ENCODE data around the gene LAMP5.

LAMP5 gene, protein sequence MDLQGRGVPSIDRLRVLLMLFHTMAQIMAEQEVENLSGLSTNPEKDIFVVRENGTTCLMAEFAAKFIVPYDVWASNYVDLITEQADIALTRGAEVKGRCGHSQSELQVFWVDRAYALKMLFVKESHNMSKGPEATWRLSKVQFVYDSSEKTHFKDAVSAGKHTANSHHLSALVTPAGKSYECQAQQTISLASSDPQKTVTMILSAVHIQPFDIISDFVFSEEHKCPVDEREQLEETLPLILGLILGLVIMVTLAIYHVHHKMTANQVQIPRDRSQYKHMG

DNA sequence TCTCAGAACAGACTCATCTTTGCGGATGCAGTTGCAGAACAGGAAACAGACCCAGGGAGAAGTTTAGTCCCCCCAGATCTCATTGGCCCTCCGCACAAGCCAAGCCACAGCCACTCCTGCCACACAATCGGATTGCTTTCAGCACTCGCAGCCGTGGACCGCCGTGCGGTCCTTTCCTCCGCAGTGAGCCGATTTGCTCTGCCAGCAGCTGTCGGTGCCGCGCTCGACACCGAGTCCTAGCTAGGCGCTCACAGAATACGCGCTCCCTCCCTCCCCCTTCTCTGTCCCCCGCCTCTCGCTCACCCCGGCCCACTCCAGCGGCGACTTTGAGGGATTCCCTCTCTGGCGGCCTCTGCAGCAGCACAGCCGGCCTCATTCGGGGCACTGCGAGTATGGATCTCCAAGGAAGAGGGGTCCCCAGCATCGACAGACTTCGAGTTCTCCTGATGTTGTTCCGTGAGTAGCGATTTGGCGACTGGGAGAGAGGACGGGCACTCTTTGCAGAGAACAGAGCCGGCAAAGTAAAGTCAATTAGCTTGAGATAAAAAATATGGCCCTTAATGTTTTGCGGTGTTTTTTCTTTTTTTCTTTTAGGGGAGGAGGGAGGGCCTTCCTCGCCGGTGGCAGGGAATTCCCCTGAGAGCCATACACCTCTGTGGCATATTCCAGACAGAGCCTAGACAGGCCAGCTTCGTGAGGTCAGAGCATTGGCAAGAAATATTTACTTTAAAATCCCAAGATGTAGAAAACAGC is at the start of gene LAMP5:
LAMP5 (plus strand) TSS at position 130 of the 753 bp plus-strand sequence; CDS start at position 393, 263 bp downstream.
- DNase-seq: no peak

DNA sequence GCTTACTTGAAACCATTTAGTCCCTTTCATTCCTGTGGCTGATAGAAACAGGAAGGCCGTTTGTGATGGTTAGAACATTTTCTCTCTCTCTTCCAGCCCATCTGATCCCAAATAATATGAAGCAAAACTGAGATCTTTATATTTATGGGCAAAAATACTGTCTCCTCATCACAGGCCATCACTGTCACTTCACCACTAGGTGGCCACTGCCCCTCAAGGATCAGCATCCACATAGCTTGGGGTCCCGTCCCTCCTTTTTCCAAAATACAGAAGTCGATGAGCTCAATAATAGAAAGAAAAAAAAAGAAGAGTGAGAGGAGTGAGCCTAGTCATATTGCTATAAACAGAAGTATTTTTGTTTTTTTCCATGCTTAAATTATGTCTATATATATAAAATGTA is 46.4 kb upstream of the LAMP5 start:
- no peak for DNase-seq

DNA sequence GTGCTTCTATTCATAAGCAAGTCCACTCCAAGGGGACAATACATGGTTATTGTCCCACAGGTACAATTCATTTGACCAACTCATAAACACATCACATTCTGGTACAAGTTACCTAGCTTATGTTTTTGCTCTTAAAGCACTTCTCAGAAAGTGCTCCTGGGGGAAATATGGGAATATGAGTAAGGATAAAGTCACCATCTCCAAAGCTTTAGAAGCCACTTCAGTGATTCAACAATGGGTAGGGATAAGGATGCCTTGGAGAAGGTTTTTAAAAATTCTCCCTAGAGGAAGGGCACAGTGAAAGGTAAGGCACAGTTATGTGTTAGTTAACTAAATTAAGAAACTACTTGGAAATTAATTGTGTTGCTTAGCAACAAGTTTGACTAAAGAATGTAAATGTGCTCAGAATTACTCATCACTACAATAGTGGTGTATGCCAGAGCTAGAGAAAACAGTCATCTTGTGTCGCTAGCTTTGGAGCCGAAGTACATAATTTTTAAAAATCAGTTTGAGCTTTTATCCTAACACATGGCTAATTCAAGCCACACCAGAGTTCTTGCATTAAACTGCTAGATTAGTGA is 39.5 kb upstream of the LAMP5 start:
- no peak for DNase-seq

DNA sequence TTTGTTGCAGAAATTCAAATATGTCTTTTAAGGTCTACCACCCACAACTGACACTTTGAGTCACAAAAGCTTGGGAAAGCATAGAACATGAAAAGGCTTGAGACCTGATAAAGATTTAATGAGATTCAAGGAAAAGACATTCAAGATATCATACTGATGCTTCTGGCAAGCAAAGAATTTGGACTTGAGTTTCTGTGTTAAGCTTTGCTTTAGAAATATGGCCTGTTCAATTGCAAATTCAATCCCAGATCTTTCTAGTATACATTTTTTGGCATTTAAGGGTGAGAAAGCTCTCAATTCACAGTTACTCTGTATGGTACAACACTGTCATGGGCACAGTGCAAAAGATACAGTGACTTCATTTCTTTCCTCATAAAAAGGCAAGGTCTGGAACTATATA is 38.9 kb upstream of the LAMP5 start:
- DNase-seq: no peak

- DNase-seq: no peak
Observed at GRCh38 chr20:9476174-9476573, 38.2 kb upstream of the LAMP5 start.

DNA sequence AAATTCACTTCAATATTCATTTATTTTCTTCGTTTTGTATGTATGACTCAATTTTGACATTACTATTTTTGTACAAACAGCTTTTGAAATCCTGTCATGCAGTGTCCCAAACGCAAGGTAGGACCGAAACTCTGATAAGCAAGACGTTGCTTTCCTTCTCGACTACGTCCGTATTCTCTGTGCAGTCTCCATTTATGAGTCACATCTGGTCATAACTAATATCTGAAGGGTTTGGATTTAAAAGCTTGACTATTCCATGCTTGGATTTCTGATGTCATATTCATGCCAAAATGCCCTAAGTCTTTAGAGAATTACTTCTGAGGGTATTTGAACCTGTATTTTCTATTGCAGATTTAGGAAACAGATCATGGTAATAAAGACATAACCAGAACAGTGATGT is 37.8 kb upstream of the LAMP5 start:
- DNase-seq: no peak

DNA sequence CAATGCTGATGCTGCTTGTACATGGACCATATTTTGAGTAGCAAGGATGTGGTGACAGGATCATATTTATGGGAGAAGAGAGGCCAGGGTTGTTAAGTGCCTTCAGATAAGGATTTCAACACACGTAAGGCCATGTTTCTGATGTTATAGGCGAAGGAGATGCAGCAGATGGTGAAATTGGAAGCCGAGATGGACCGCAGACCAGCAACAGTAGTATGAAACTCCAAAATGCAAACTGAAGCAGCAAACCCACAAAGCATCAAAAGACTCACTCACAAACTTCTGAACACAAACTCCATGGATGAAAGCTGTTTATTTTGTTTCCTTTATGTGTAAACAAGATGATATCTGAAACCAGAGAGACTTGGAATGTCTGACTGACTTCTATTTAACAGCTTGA is 35.6 kb upstream of the LAMP5 start:
- DNase-seq: no peak

DNA sequence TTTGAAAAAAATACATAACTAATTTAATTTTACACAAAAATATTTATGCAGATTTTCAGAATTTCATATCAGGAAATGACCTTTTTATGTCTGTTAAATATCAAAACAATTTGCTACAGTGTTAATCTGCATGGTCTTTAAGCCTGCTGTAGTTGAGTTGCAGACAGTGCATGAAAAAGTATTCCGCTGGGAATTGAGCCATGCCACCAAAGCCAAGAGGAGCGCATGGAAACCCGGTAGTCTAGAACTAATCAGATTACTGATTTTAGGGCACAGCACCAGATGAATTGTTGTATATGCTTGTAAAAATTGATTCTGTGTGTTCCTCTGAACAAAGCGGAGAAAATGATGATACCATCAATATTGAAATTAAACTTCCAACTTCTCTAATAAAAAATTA is 34.3 kb upstream of the LAMP5 start:
- no peak for DNase-seq

DNA sequence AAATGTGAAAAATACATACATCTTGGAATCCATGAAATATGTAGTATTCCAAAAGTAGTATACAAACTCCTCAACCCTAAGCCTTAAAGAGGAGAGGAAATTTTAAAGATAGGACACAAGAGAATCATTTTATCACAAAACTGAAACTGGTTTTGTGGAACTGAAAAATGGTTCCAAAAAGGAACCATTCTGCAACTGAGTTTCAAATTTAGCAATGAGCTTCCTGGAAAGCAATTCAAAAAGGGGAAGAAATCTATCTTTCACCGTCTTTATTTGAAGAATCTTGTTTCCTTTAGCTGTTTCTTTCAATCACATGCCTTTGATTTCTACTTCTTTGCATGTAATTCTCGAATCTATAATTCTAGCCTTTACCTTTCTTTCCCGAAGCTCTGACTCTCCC is 32.2 kb upstream of the LAMP5 start:
- DNase-seq: no peak

DNA sequence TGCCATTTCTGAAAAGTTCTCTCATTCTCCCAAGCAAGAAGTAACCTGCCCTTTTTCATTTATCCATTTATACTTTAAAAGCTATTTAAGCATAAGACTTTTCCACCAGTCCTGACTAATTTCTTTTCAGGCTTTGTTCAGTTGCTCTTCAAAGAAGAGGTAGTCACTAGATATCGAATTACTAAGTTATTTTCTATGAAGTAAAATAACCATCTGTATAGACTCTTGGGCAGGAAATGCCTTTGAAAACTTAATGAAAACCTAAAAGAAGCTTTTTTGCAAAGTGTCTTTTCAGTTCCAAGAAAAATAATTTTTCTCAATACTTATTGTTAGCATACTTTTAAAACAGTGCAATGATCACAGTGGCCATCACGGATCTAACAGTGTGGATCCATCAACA is 31.3 kb upstream of the LAMP5 start:
- DNase-seq: no peak

- no peak for DNase-seq
Observed at GRCh38 chr20:9485614-9486340, 28.6 kb upstream of the LAMP5 start.

- no peak for DNase-seq
Observed at GRCh38 chr20:9487231-9487630, 27.2 kb upstream of the LAMP5 start.

- no peak for DNase-seq
Observed at GRCh38 chr20:9488063-9488462, 26.3 kb upstream of the LAMP5 start.

DNA sequence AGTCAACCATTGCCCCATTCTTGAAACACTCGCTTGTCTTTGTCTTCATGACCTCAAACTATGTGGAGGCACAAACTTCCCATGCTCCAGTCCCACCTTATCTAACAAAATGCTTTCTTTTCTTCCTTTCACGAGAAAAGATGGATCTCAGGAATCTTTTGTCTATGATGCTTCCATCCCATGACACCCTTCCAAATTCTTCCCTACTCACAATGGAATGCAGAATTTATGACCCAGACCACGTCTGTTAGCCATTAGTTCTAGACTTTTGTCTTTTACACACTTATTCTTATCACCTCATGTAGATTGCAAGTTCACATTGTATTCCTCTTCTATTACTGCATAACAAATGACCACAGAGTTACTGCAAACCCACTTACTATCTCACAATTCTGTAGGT is 24.2 kb upstream of the LAMP5 start:
- DNase-seq: no peak

GRCh38 chr20:9490631-9491030 is 23.8 kb upstream of the LAMP5 start:
- no peak for DNase-seq

GRCh38 chr20:9491324-9491723 is 23.1 kb upstream of the LAMP5 start:
- DNase-seq: no peak

- no peak for DNase-seq
Observed at GRCh38 chr20:9492067-9492466, 22.3 kb upstream of the LAMP5 start.

DNA sequence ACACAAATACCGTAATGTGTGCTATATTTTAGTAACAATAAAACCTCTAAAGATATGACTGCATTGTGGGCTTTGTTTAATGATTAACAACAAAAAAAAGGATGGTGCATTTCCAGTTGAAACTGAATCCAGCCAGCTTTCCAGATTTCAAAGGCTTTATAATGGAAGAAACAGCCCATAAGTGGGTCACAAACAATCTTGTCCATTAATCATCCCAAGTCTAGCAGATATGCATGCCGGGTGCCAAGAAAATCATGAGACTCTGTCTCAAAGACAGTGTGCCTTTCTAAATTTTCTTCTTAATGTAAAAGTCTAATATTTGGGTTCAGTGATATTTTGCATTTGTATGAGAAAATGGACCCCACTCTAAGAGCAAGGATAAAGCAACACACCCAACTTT is 20.6 kb upstream of the LAMP5 start:
- DNase-seq: no peak

DNA sequence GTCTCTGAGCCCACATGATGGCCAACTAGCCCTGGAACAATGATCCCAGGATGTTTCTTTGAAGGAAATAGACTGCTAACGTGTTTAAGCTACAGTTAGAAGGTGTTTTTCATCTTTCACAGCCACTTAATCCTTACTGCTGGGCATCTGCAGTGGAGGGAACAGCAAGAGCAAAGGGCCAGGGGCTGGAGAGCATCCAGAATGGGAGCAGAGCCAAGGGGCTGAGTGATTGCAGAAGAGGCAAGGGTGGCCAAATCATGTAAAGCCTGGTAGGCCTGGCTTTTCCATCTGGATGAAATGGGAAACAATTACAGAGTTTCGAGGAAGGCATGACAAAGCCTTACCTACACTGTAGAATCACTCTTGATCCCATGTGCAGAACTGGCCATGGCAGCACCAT is 18.7 kb upstream of the LAMP5 start:
- DNase-seq: no peak

DNA sequence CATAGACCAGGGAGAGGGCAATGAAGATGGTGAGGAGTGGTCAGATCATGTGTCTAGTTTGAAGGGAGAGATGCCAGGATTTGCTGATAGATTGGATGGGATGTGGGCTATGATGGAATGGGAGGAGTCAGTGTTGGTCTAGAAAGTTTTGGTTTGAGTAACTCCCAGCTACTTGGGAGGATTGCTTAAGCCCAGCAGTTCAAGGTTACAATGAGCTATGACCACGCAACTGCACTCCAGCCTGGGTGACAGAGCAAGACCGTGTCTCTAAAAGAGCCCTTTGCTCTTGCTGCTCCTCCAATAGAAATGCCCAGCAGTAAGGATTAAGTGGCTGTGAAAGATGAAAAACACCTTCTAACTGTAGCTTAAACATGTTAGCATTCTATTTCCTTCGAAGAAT is 18.2 kb upstream of the LAMP5 start:
- no peak for DNase-seq

- DNase-seq: no peak
Observed at GRCh38 chr20:9498322-9498721, 16.1 kb upstream of the LAMP5 start.

- DNase-seq: no peak
Observed at GRCh38 chr20:9499126-9499899, 15.1 kb upstream of the LAMP5 start.

DNA sequence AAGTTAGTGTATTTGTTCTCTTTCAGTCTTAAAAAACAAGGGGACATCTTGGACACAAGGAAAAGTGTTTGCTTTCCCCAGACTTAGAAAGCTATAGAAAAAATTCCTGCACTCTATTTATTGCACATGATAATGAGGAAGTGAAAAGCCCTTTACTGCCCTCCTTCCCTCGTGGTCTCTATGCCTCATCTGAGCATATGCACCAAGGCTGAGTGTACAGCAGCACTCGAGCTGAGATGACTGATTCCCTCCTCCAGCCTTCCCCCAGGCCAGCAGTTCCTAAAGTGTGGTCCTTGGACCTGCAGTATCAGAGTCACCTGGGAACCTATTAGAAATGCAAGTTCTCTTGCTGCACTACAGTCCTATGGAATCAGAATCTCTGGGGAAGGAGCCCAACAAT is 14.3 kb upstream of the LAMP5 start:
- DNase-seq: no peak

Data from activated naive CD4-positive, alpha-beta T cell (primary cell).